Superior temporal gyrus (tissue), 1 donor: ENCODE measurements around the gene SCN9A.
"Not testable (repeated sequence)": the region's sequence is repeated elsewhere in the genome, so short reads cannot be mapped to it uniquely, and the experiment has no call there.

Experiments
- DNase-seq: peaks from one replicate; pipeline ENCODE4 v3.0.0-alpha.2; 2016; ENCODE audit errors: extremely low spot score

Gene SCN9A

DNA sequence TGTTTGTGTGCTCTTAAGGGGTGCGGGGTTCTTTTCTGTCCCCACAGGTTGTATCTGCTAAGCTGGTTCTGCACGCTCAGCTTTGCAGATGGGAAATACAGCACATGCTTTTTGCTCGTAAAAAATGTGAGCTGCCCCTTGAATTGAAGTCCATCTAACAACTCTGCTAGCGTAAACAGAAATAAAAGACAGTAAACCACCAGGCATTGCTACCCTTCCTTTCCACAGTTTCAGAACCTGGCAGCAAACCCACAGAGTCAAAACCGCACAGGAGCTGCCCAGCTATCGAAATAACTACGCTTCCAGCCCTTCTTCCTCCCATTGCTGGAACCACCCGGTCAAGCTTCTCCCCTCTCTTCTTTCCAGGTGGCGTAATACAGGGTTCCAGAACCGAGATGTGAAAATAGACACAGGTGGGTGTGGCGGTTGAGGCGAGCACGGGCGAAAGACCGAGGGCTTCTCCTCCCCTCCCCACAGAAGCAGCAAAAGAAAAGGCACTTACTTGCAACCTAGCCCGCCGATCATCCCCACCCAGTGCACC, 479 bp downstream of the SCN9A start:
- DNase-seq, result no peak

DNA sequence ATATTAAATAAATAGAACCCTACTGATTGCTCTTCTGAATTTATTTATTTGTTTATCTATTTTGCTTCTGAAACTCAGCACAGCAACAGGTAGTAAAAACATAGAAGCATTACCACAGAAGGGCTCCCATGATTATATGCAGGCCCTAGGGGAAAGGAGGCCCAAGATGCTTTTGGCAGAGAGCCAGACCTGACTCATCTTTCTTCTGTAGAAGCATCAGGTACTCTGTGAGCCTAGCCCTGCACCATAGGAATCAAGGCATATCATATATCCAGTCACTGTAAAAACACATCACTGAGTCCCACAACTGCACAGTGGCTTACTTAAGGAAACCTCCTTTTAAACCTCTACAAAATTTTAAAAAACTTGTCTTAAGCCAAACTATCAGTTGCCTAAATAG, 1.8 kb downstream of the SCN9A start:
- DNase-seq, result no peak

DNA sequence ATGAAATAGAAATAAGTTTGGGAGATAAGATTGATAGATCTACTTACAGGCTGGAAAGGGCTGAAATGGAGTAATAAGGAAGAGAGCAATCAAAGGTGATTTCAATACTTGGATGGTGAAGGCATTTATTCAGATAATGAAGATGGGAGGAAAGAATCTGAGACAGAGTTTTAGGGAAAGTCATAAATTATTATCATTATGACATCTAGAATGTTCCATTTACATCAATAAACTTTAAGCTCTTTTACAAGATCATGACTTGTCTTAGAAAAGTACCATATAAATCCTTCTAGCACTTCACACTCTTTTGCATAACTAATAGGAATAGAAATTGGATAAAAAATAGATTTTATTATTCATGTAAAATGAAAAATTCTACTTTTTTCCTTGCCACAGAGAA, 2.2 kb downstream of the SCN9A start:
- no peak for DNase-seq

DNA sequence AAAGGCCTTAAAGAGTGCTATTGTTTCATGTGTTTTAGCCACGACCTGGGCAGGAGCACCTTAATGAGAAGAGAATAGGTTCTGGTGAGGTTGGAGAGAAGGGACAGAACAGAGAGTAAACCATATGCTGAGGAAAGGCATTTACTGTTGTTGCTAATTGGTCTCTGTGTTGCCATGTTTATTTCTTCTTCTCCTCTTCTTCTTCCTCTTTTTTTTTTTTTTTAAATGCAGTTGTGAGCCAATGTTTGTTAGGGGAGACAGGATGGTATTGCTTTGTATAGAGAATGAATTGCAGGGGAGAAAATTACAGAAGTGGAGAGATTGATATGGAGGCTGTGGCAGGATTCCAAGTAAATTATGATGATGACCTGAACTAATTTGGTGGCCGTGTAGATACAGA, 2.6 kb downstream of the SCN9A start:
- no peak for DNase-seq

DNA sequence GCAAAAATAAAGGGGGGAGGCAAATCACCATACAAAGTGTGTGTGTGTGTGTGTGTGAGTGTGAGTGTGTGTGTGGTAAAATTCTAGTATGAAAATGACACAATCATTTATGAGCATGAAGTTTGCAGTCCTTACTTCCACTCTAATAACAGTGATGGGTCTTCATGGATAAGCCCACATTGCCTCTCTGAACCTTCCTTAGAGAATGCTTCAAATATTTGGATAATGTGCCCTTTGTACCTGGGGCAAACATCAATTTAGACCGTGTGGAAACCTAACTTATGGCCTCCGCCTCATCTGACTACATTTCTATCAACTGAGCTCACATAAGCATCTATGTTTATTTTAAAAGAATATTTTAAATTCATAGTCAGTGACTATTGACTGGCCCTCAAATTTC, 3.7 kb downstream of the SCN9A start:
- DNase-seq, result no peak

DNA sequence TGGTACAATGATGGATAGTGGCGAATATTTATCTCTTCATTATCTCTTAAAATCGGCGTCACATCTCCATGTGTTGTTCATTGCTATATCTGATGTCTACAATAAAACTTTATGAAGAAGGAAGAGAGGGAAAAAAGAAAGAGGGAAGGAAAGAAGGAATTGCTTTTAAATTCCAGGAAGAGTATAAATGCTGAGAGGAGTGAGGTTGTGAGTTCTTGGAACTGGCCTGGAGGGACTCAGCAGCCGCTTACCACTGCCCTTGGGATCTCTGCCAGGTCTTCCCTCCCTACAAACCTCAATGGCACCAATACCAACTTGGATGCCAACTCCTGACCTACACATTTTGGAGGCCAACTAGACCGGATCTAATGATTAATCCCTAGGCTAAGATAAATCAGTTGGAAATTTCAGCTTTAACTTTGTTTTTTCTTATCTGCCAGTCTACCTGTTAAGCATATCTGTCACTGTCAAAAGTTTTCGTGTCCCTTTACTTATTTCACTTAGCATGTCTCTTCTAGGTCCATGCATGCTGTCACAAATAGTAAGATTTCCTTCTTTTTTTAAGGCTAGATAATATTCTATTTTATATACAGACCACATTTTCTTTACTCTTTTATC, 9.8 kb downstream of the SCN9A start:
- DNase-seq, result no peak

DNA sequence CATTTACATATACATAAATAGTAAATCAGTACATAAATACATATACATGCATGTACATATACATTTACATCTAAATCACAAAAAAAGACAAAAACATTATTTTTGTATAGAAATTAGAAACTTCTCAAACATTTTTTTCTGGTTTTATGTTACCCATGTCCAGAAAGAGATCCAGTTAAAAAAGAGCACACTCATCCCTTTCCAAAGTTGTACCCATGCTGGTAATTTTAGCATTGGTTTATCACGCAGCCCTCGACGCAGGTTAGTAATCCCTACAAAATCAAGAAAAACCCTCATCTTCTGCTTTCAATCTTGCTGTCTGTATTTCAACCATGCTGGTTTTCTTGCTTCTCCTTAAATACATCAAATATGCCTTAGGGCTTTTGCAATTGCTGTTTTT, 10.5 kb downstream of the SCN9A start:
- DNase-seq, result no peak

DNA sequence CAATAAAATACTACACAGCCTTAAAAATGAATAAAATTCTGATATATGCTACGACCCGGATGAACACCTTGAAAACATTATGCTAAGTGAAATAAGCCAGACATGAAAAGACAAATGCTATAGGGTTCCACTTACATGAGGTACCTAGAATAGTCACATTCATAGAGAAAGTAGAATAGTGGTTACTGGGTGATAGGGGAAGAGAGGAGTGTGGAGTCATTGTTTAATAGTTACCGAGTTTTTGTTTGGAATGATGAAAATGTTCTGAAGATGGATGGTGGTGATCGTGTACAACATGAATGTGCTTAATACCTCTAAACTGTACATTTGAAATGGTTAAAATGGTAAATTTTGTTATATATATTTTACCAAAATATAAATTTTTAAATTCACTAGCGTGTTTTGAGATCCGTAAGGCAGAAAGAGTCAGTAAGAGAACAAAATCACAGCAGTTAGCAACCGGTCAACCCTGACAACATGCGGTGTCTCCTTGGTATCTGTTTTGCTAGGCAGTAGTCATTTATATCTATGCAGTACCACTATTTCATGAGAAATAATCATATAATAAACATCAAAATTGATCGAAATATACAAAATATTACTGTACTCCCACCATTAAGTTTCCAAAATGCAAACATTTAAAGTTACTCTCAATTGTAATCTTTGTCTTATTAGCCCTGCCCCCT, 11.1 kb downstream of the SCN9A start:
- no peak for DNase-seq

DNA sequence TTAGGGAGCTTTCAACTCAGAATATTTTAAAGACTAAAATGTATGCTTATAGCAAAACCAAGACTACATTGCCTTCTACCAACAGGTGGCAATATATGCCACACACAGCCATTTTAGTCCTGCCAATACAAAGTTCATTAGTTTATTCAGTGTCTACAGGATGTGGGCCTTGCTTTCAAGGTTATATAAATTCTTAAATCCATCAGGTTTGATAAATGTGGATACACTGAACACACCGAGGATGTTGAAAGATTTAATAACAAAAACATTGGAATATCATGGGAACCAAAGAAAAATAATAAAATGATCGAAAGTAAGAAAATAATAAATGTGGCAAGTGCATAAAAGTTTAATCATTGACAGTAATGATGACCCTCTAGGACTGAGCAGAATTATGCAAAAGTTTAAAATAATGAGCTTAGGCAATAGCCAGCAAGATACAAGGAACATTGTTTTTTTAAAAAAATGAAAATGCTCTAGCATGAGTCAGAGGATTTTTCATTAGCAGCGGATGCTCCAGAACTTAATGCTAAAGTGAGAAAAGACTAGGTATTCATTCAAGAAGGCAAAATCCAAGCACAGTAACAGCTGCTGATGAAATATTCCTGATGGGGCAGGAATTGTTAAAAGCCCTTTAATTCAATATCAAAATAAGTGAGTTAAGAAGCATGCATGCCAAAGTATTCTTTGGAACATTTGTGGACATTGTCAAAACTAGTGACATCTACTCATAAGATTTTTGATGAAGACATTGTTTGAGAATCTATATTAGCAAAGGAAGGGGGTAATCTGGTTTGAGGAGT, 14.2 kb downstream of the SCN9A start:
- DNase-seq, result no peak

DNA sequence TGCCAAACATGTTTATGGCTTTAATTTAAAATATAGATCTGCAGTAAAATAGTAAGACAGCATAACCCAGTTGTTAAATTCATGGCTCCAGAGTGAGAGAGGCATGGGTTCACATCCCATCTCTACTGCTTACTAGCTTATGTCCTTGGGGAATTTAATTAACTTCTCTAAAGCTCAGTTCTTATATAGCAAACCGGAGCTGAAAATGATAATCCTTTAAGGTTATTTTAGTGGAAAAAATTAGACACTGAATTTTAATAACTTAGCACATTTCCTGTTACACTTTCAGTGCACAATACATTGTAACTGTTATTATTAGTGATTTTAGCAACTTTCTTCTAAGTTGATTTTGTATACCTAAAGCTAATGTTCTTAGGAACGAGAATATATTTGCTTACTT, 14.8 kb downstream of the SCN9A start:
- DNase-seq, result no peak

DNA sequence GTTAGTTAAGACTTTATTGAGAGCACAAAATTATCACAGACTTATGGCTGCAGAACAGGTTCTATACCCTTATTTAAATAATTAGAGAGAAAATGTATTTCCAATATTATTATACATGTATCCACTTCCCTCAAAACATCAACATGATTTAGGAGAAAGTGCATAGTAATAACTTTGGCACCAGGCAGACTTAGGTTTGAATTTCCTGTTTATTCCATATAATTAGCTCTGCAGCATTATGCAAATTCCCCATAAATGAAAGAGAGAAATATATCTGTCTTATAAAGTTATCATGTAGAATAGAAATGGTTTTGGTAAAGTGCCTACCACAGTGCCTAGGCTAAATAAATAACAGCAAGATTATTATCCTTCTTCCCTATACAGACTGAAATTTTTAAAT, 15.3 kb downstream of the SCN9A start:
- no peak for DNase-seq

DNA sequence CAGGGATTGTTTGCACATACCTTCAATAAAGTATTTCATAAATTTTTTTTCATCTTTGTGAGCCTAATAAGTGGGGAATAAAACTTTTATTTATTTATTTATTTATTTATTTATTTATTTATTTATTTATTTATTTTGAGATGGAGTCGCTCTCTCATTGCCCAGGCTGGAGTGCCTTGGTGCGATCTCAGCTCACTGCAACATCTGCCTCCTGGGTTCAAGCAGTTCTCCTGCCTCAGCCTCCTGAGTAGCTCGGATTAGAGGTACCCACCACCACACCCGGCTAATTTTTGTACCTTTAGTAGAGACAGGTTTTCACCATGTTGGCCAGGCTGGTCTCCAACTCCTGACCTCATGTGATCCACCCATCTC, 17.8 kb downstream of the SCN9A start:
- not testable (repeated sequence) for DNase-seq

DNA sequence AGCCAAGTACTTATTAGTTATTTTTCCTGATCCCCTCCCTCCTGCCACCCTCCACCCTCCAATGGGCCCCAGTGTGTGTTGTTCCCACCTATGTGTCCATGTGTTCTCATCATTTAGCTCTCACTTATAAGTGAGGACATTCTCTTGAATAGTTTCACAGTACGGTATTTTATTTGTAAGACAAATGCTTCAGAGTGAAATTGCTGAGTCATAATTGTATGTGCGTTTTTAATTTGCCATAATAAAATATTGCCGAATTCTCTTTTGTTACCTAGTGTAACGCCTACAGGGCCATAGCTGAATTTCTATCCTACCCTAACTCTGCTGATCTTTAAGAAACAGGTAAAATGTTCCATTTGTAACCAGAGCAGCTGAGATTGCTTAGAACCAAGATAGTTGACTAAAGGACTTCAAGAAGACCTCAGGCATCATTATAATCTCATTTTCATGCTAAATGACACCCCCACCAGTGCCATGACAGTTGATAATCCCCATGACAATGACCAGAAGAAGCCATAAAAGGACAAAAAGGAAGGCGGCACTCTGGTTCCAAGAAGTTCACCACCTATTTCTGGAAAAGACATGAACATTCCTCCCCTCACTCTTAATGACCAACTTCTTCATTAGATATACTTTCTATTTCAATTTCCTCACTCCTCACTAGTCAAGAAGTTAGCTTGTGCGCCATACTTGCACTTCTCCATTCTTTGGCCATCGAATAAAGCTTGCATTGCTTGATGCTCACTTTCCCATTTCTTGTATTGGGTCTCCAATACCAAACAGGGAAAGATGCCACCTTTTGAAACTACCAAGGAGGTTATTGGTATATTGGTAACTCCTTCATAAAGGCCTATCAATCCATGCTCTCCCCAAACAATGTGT, 18.4 kb downstream of the SCN9A start:
- no peak for DNase-seq

DNA sequence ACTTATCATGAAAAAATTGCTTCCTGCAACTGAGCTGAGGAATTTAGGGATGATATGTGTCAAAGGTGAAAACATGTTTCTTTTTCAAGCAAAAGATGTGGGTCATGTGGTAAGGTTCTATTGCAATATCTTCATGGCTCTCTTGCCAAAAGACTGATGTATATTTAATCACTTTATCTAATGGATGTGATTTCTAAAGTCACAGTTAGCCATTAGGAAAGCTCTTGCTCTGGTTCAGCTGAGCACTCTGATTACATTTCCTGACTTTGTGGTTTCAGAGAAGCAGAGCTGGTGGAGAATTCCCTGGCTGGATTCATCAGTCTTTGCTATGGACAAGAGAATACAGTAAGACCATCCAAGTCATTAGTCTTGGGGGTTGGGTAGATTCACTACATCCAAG, 24.4 kb downstream of the SCN9A start:
- DNase-seq, result no peak

DNA sequence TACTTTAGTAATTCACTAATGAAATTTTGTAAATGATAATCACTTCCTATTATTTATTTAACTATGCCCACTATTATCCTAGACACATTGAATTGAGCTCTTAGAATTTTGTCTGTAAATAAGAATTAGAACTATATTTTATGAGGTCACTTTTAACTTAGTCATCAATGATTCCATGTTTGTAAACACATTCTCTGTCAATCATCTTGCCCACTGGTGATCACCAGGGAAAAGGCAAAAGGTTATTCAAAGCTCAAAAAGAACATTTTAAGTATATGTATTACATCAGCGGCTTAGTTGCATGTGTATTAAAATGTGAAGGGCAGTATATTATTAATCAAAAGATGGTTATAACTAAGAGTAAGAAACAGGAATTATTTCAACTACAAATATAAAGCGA, 25.2 kb downstream of the SCN9A start:
- no peak for DNase-seq

DNA sequence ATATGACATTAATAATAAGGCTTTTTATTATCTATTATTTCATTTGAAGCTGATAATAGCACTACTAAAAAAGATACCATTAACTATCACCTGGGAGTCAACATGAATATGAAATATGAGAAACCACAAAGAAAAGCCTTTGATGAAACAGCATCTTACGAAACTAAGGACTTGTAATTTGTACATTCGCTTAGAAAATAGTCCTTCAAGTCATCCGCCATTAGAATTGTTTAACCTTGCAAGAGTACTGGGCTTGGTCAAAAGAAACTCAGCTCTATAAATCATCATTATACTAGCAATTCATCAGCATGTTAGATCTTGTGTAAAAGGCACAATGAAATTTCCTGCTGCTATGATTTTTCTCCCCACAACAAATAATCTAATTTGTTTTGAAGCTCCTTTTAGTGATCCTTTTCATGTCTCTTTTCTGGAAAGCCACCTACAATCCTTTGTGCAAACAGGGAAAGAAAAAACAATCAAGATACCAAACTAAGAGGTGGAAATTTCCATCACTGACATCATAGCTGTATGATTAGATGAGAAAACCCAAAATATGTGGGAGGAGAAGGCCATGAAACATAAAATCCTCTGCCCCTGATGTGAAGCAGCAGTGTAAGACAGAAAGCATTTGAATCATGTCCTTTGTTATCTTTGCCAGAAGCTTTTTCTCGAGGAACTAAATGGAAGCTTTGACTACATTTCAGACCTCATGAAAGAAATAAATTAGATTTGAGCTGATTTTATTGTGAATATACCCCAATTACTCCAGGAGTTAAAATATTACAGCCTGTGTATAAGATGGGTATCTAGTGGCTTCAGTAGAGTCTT, 31.2 kb downstream of the SCN9A start:
- peak; percentile 33 for DNase-seq

DNA sequence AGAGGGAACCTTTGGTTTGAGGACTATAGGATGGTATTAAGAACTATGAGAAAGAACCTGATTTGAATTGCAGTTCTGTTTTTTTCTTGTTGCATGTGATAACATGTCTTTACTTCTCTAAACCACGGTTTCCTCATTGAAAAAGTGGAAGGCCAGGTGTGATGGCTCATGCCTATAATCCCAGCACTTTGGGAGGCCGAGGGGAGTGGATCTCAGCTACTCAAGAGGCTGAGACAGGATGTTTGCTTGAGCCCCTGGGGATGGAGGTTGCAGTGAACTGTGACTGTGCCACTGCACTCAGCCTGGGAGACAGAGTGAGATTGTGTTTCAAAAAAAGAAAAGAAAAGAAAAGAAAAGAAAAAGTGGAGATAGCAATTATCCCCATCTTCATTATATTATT, 32.3 kb downstream of the SCN9A start:
- DNase-seq, result no peak

DNA sequence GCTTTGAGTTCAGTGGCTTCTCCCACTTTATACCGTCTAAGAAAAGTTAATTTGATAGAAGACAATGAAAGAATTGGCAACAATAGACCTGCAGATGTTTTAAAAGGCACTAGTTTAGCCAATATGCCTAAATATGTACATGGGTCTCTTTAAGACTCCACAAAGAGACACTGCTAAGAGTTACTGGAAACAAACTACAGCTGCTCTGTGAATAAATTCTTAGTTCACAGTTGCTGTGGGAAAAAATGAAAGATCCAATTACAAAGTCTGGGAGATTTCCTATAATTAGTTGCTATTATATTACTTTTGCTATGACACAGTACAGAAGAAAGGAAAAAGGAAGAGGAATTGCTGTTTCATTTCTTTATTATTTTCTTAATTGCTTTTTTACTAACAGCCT, 34.3 kb downstream of the SCN9A start:
- no peak for DNase-seq

DNA sequence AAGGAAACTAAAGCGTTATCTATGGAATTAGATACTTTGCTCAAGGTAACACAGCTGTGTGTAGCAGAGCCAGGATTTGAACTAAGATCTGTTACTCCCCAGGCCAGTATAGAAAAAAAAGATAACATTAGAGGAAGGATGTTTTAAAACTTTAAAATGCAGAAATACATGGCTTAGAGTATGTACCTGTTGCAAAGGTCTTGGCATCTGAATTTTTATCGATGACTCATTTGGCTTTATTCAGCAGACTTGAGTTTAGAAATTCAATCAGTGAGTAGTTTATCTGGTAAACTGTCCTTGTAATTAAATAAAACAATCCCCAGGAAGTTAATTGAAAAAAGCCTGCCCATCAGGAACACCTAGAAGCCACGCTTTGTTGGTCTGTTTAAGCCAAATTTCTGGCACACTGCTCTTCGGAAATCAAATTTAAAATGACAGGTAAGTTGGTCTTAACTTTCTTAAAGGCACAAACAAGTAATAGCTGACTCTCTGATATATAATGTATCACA, 36.9 kb downstream of the SCN9A start:
- no peak for DNase-seq

DNA sequence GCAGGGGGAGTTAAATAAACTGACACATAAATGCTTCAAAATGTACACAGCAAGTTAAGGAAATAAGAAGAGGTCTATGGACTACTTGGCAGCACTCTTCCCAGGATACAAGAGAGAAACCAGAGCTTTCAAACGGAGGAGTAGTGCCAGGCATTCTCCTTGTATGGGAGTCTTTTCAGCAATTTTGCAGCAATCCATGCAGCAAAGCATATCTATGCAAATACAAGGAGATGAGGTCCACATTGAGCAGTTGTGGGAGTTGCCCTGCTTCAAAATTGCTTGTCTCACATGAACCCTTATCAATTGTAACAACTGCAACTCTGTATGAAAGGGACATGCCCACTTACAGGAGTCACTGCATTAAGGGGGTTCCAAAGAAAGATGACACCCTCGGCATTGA, 37.8 kb downstream of the SCN9A start:
- no peak for DNase-seq

DNA sequence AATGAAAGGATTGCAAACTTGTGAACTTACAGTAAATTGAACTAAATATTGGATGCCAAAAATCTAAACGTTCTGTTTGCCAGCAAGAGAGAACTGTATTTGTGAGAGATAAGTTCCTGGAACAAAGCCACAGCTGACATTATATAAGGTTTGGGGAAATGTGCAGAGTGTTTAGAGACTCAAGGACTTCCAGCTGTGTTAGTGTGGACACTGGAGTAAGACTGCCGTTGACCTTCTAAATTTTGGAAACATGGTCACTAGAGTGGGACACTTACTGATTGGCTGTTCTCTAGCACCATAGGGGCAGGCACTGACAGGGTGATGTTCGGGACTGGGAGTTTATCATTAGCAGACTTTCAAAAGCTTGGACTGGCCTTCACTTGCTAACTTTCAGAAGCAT, 40.5 kb downstream of the SCN9A start:
- DNase-seq, result no peak
